Caco-2 (cell line): Measurements from ENCODE around the gene STK10. TPM values are rescaled to one million over a fixed set of nuclear protein-coding genes. Genes with fewer than 3 reads are reported as not detected.

Experiments
- BruUV-seq: library from RNA; stranded (reverse); fragments of 400-500 nt; replicated peaks from 2 replicates; lab custom pipeline; 2021; lab: Mats Ljungman, UMichigan
- CTCF ChIA-PET: fragments of 300-600 bp; sonication (Branson Sonifier 250); formaldehyde crosslinking; loops from one replicate; lab custom pipeline; 2022; ENCODE audit warnings: antibody characterized with exemption; lab: Charles Lee
- POLR2A ChIA-PET: fragments of 300-600 bp; sonication (Branson Sonifier 250); formaldehyde crosslinking; loops from one replicate; lab custom pipeline; 2022; ENCODE audit warnings: antibody characterized with exemption; lab: Charles Lee
- DNase-seq, 2 experiments: peaks; one replicate each; pipeline versions ENCODE4 v3.0.0 to v3.0.0-alpha.2; 2020 to 2022
- H3K27me3 ChIP-seq: replicated peaks from 2 replicates; pipeline ENCODE4 v1.6.0; 2011; ENCODE audit warnings: low read length; ENCODE audit not compliant: control insufficient read depth, insufficient read depth
- H3K36me3 ChIP-seq: 2 replicates; pipeline ENCODE4 v1.5.1; 2011; ENCODE audit warnings: low read length; ENCODE audit not compliant: control insufficient read depth, insufficient read depth
- H3K4me1 ChIP-seq: fragments of 250-450 bp; sonication (Bioruptor Pico); 2 replicates; pipeline ENCODE4 v1.5.1; 2020; ENCODE audit warnings: mild to moderate bottlenecking
- H3K4me3 ChIP-seq: 2 replicates; pipeline ENCODE4 v1.5.1; 2011; ENCODE audit warnings: low read depth, mild to moderate bottlenecking, control low read depth, low read length
- H3K9me3 ChIP-seq: fragments of 250-450 bp; sonication (Bioruptor Pico); 2 replicates; pipeline ENCODE4 v1.5.1; 2020; ENCODE audit warnings: mild to moderate bottlenecking, moderate library complexity
- H3K27ac Mint-ChIP-seq: one replicate; pipeline ENCODE4 v1.8.0; 2022; ENCODE audit warnings: mixed read lengths; ENCODE audit not compliant: unreplicated experiment
- H3K27me3 Mint-ChIP-seq: one replicate; pipeline ENCODE4 v1.8.0; 2022; ENCODE audit warnings: mixed read lengths; ENCODE audit not compliant: insufficient read depth, unreplicated experiment
- H3K36me3 Mint-ChIP-seq: one replicate; pipeline ENCODE4 v1.8.0; 2022; ENCODE audit warnings: mild to moderate bottlenecking, mixed read lengths; ENCODE audit not compliant: insufficient read depth, unreplicated experiment
- H3K4me1 Mint-ChIP-seq: one replicate; pipeline ENCODE4 v1.8.0; 2022; ENCODE audit warnings: low read depth, mixed read lengths; ENCODE audit not compliant: unreplicated experiment
- H3K4me3 Mint-ChIP-seq: one replicate; pipeline ENCODE4 v1.8.0; 2022; ENCODE audit warnings: mild to moderate bottlenecking, moderate library complexity, mixed read lengths; ENCODE audit not compliant: unreplicated experiment
- H3K9me3 Mint-ChIP-seq: one replicate; pipeline ENCODE4 v1.8.0; 2022; ENCODE audit warnings: mixed read lengths; ENCODE audit not compliant: unreplicated experiment
- CTCF ChIP-seq, 2 experiments: fragments of 200-600 bp in 1 of 2; IDR thresholded peaks; 1 replicate in 1 of 2; 2 replicates in 1 of 2; pipeline versions ENCODE4 v1.5.1 to v1.8.0; 2011 to 2022; ENCODE audit warnings: antibody characterized with exemption in 1 of 2, control low read depth in 1 of 2, inconsistent platforms in 1 of 2, low read depth in 1 of 2, low read length in 1 of 2, mild to moderate bottlenecking in 1 of 2, moderate library complexity in 1 of 2; ENCODE audit not compliant: insufficient read depth in 1 of 2, severe bottlenecking in 1 of 2, unreplicated experiment in 1 of 2
- intact Hi-C: fragments of 100-400 bp; cut with micrococcal nuclease; formaldehyde crosslinking; loops from one replicate; pipeline ENCODE4 v1.10.0; 2022; ENCODE audit not compliant: unreplicated experiment
- total RNA-seq: library from RNA; stranded (reverse); gene quantifications from 2 replicates; pipeline ENCODE4 v1.2.3, GENCODE V29; 2022

Gene STK10
- total RNA-seq, 1 experiment from 2014 or later: 10.3 TPM

DNA sequence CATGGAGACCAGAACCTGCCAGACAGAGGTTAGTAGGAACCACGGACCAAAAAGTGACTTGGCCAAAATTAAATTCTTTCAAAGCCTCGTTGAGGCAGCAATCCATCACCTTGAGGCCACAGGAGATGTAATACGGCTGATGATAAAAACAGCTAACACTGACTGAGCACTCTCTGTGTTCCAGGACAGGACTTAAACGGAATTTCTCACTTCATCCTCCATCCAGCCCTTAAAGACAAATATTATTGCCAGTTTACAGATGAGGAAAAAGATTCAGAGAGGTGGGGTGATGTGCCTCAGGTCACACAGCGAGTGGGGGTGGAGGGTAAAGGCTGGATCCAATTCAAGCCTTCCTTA, 25.1 kb downstream of the STK10 start:
- Mint-ChIP-seq H3K27me3 (no peaks in the 10 kb centered on the region), H3K27ac (no peak overlapping the region), H3K4me1 (peaks cover 6% of the 10 kb centered on the region), H3K4me3 (no peak overlapping the region), H3K36me3 (no peaks in the 10 kb centered on the region), H3K9me3 (no peaks in the 10 kb centered on the region)
- H3K36me3 ChIP-seq: no peaks in the 10 kb centered on the region
- DNase-seq: no peak
- no peak overlapping the region for H3K4me3 ChIP-seq
- 0 out of 2 replicates have a peak, but pooled peaks cover 4% of the 10 kb centered on the region for H3K4me1 ChIP-seq
- no peak for TF ChIP-seq CTCF (IDR thresholded peaks at IDR 0.05; ENCODE audit: insufficient read depth in 1 of 2, low read depth in 1 of 2, low read length in 1 of 2, severe bottlenecking in 1 of 2, unreplicated experiment in 1 of 2)
- BruUV-seq: no TSS peak
- POLR2A ChIA-PET: no interaction called here
- CTCF ChIA-PET: interaction anchor here (0.6 to 1.4 kb wide), 5 partner anchors 20 to 131 kb away, joined by 3 to 5 read pairs (median 4); no protein-coding TSS in a partner anchor
- intact Hi-C loops: loop anchor here (1.0 kb wide), 1 partner anchor 25 kb away; the partner anchor contains the start of gene STK10
- no peaks in the 10 kb centered on the region for H3K9me3 ChIP-seq
- no peaks in the 10 kb centered on the region for H3K27me3 ChIP-seq

- intact Hi-C loops: loop anchor here (1.0 kb wide), 1 partner anchor 26 kb away; the partner anchor contains the start of gene STK10
- no peaks in the 10 kb centered on the region for H3K27me3 Mint-ChIP-seq
- DNase-seq: peak in 1 of 2 experiments; percentile 37
- CTCF ChIA-PET: interaction anchor here (0.6 to 1.1 kb wide), 6 partner anchors 10 to 120 kb away, joined by 3 to 4 read pairs (median 4); partner anchors contain the start of gene STK10
- TF ChIP-seq CTCF (IDR thresholded peaks at IDR 0.05; ENCODE audit: insufficient read depth in 1 of 2, low read depth in 1 of 2, low read length in 1 of 2, severe bottlenecking in 1 of 2, unreplicated experiment in 1 of 2): peak in 1 of 2 experiments; percentile 23
- H3K4me3 Mint-ChIP-seq: no peak overlapping the region
- H3K27me3 ChIP-seq: no peaks in the 10 kb centered on the region
- POLR2A ChIA-PET: no interaction called here
- H3K9me3 ChIP-seq: no peaks in the 10 kb centered on the region
- H3K4me1 Mint-ChIP-seq: peaks cover 6% of the 10 kb centered on the region
- no peaks in the 10 kb centered on the region for H3K36me3 ChIP-seq
- H3K9me3 Mint-ChIP-seq: no peaks in the 10 kb centered on the region
- no peak overlapping the region for H3K4me3 ChIP-seq
- H3K36me3 Mint-ChIP-seq: no peaks in the 10 kb centered on the region
- H3K4me1 ChIP-seq: 0 out of 2 replicates have a peak, but pooled peaks cover 4% of the 10 kb centered on the region
- no peak overlapping the region for H3K27ac Mint-ChIP-seq
- BruUV-seq: no TSS peak
These were observed 25.6 kb downstream of the STK10 start for GRCh38 chr5:172162323-172162986.

- no peak overlapping the region for H3K4me3 ChIP-seq
- DNase-seq: no peak
- H3K4me3 Mint-ChIP-seq: no peak overlapping the region
- H3K4me1 Mint-ChIP-seq: peaks cover 14% of the 10 kb centered on the region
- no peaks in the 10 kb centered on the region for H3K9me3 Mint-ChIP-seq
- no peak overlapping the region for H3K27ac Mint-ChIP-seq
- ChIA-PET POLR2A (no interaction called here), CTCF (interaction anchor here (0.7 kb wide), 1 partner anchor 200 kb away, joined by 5 read pairs; no protein-coding TSS in a partner anchor)
- H3K4me1 ChIP-seq: peaks cover 10% of the 10 kb centered on the region; the same call in 1 of the 2 replicates
- BruUV-seq: no TSS peak
- no peaks in the 10 kb centered on the region for H3K27me3 Mint-ChIP-seq
- peaks cover 7% of the 10 kb centered on the region for H3K36me3 Mint-ChIP-seq
- no peaks in the 10 kb centered on the region for H3K27me3 ChIP-seq
- no peak for TF ChIP-seq CTCF (IDR thresholded peaks at IDR 0.05; ENCODE audit: insufficient read depth in 1 of 2, low read depth in 1 of 2, low read length in 1 of 2, severe bottlenecking in 1 of 2, unreplicated experiment in 1 of 2)
- intact Hi-C loops: no loop called here
- H3K9me3 ChIP-seq: no peaks in the 10 kb centered on the region
- no peaks in the 10 kb centered on the region for H3K36me3 ChIP-seq
These were observed 27.5 kb downstream of the STK10 start for GRCh38 chr5:172160506-172160905.
